ENCODE results near the gene EIF2AK3. TPM values are rescaled to one million over a fixed set of nuclear protein-coding genes. Genes with fewer than 3 reads are reported as not detected.
"Not testable (repeated sequence)": the region's sequence is repeated elsewhere in the genome, so short reads cannot be mapped to it uniquely, and the experiment has no call there.

Gene EIF2AK3
- total RNA-seq, 2 donors from 2014 or later: 10.2 to 13.4 TPM

DNA sequence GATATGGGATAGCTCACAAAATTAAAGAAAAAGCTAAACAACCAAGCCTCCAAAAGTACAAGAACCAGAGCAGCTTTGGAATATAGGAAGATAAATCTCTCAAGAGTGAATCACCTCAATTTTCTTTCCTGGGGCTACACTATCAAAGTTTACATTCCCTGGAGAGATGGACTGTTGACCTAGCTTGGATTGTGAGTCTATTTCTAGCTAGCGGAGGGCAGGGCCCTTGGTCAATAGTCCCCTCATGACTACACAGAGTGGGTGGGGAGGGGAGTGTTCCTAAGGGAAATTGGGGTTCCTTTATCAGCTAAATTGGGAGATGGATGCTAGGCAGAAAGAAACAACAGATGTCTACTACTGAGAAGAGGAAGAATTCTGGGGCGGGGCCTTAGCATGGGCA lies 29.9 kb upstream of the EIF2AK3 start:
- peak overlapping the region; percentile 46 to 62 for H3K27ac ChIP-seq

DNA sequence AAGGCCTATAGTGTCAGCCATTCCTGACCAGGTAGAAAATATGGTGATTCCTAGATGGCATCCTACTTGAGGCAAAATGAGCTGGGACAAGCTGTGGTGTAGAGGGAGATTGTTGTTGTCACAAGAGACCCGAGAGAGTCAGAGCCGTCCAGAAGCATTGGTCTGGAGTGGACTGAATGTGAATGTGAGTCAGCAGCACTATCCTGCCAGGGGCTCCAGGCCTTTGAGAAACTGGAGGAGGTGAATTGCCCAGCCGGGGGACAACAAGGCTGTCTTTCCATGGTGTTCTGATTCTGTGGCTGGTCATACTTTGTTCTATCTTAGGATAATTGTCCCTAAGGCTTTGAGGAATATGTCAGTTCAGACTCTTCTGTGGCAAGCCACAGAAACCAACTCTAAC lies 29.4 kb upstream of the EIF2AK3 start:
- H3K4me1 ChIP-seq: peaks cover 0 to 28% of the 10 kb centered on the region in 2 donors
- H3K27me3 ChIP-seq: no peaks in the 10 kb centered on the region
- no peak overlapping the region for H3K4me3 ChIP-seq
- no peaks in the 10 kb centered on the region for H3K36me3 ChIP-seq
- DNase-seq (ENCODE audit: low spot score): no peak
- no peaks in the 10 kb centered on the region for H3K9me3 ChIP-seq
- TF ChIP-seq, protein P1, sequence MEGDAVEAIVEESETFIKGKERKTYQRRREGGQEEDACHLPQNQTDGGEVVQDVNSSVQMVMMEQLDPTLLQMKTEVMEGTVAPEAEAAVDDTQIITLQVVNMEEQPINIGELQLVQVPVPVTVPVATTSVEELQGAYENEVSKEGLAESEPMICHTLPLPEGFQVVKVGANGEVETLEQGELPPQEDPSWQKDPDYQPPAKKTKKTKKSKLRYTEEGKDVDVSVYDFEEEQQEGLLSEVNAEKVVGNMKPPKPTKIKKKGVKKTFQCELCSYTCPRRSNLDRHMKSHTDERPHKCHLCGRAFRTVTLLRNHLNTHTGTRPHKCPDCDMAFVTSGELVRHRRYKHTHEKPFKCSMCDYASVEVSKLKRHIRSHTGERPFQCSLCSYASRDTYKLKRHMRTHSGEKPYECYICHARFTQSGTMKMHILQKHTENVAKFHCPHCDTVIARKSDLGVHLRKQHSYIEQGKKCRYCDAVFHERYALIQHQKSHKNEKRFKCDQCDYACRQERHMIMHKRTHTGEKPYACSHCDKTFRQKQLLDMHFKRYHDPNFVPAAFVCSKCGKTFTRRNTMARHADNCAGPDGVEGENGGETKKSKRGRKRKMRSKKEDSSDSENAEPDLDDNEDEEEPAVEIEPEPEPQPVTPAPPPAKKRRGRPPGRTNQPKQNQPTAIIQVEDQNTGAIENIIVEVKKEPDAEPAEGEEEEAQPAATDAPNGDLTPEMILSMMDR (IDR thresholded peaks at IDR 0.05): no peak
- peak overlapping the region; percentile 46 to 62 for H3K27ac ChIP-seq

More for the DNA sequence above, 29.9 kb upstream of the EIF2AK3 start:
- Histone ChIP-seq H3K4me3 (no peak overlapping the region), H3K27me3 (no peaks in the 10 kb centered on the region), H3K9me3 (no peaks in the 10 kb centered on the region), H3K4me1 (peaks cover 0 to 28% of the 10 kb centered on the region in 2 donors), H3K36me3 (no peaks in the 10 kb centered on the region)
- TF ChIP-seq, protein P1 (IDR thresholded peaks at IDR 0.05): no peak
- DNase-seq (ENCODE audit: low spot score): no peak

DNA sequence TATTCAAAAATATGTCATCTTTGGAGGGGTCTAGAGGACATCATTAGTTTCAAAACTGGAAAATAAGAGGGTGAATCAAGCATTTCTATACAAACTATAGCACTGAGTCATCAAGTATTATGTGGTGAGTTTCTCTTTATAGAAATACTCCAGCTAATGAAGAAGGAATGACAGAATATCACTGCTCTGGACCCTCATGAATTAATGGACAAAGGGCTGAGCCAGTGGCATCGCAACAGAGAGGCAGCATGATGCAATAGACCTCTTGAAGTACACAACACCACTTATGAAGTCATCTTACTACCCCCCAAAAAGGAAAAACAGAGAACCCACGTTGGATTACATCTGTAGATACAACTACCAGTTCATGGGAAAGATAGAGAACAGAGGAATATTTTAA lies 27.4 kb upstream of the EIF2AK3 start:
- no peak for DNase-seq (ENCODE audit: low spot score)
- Histone ChIP-seq H3K36me3 (no peaks in the 10 kb centered on the region), H3K9me3 (no peaks in the 10 kb centered on the region), H3K27me3 (no peaks in the 10 kb centered on the region), H3K4me3 (no peak overlapping the region), H3K4me1 (peaks cover 0 to 28% of the 10 kb centered on the region in 2 donors), H3K27ac (no peak overlapping the region)
- TF ChIP-seq, protein P1 (IDR thresholded peaks at IDR 0.05): no peak

DNA sequence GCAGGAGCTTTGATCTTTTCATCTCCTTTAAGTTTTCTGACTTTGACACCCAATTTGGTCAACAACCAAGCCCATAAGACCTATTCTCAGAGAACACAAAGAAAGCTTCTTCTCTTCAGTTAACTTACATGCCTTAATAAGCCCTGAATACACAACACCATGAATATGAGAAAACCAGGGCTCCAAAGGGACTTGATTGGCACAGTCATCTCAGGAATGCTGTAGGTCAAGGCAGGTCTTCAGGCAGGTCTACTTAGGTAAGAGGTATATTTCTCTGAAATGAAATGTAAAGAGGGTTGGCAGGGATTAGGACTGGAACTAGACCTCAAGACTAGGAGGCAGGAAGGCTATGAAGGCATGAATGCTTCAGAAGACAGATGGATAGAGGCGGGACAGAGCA lies 24.4 kb upstream of the EIF2AK3 start:
- Histone ChIP-seq H3K4me1 (peaks cover 0 to 3% of the 10 kb centered on the region in 2 donors), H3K36me3 (no peaks in the 10 kb centered on the region), H3K4me3 (no peak overlapping the region), H3K9me3 (no peaks in the 10 kb centered on the region), H3K27ac (no peak overlapping the region), H3K27me3 (no peaks in the 10 kb centered on the region)
- TF ChIP-seq, protein P1 (IDR thresholded peaks at IDR 0.05): no peak
- no peak for DNase-seq (ENCODE audit: low spot score)

DNA sequence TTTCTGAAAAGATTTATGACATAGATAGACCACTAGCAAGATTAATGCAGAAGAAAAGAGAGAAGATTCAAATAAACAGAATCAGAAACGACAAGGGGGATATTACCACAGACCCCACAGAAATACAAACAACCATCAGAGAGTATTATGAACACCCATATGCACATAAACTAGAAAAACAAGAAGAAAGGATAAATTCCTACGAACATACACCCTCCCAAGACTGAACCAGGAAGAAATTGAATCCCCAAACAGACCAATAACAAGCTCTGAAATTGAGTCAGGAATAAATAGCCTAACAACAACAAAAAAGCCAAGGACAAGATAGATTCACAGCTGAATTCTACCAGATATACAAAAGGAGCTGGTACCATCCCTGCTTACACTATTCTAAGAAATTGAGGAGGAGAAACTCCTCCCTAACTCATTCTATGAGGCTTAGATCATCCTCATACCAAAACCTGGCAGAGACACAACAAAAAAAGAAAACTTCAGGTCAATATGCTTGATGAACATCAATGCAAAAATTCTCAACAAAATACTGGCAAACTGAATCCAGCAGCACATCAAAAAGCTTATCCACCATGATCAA lies 18.1 kb upstream of the EIF2AK3 start:
- H3K9me3 ChIP-seq; H3K4me3 ChIP-seq; H3K36me3 ChIP-seq; H3K27me3 ChIP-seq; DNase-seq (ENCODE audit: low spot score); H3K4me1 ChIP-seq; H3K27ac ChIP-seq: not testable (repeated sequence)

DNA sequence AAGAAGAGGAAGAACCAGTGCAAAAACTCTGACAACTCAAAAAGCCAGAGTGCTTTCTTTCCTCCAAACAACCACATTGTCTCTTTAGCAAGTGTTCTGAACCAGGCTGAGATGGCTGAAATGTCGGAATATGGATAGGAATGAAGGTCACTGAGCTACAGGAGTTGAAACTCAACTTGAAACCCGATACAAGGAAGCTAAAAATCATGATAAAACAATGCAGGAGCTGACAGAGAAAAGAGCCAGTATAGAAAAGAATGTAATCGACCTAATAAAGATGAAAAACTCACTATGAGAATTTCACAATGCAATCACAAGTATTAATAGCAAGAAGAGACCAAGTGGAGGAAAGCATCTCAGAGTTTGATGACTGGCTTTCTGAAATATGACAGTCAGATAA lies 15.0 kb upstream of the EIF2AK3 start:
- TF ChIP-seq, protein P1 (IDR thresholded peaks at IDR 0.05): no peak
- H3K4me1 ChIP-seq: no peaks in the 10 kb centered on the region
- no peak overlapping the region for H3K4me3 ChIP-seq
- H3K27ac ChIP-seq: no peak overlapping the region
- H3K36me3 ChIP-seq: no peaks in the 10 kb centered on the region
- no peaks in the 10 kb centered on the region for H3K27me3 ChIP-seq
- H3K9me3 ChIP-seq: no peaks in the 10 kb centered on the region
- no peak for DNase-seq (ENCODE audit: low spot score)
